Liver (tissue), 9 donors: Measurements from ENCODE around the gene LILRB2. TPM values are rescaled to one million over a fixed set of nuclear protein-coding genes. Genes with fewer than 3 reads are reported as not detected.

ENCODE experiments used
- DNase-seq: peaks from one replicate; pipeline ENCODE4 v3.0.0-alpha.2; 2017; ENCODE audit warnings: low spot score
- H3K27ac ChIP-seq, 2 donors: one replicate each; pipeline ENCODE4 v1.7.0; 2013; ENCODE audit warnings: inconsistent platforms in 2 of 2, low read length in 2 of 2, control low read depth in 1 of 2, low read depth in 1 of 2, mild to moderate bottlenecking in 1 of 2
- H3K27me3 ChIP-seq, 4 donors: one replicate each; pipeline versions ENCODE4 v1.6.1 to v1.7.0; 2013; ENCODE audit warnings: low read length in 3 of 4, inconsistent platforms in 1 of 4, mild to moderate bottlenecking in 1 of 4, moderate library complexity in 1 of 4; ENCODE audit not compliant: control insufficient read depth in 4 of 4, insufficient read depth in 4 of 4
- H3K36me3 ChIP-seq, 4 donors: one replicate each; pipeline versions ENCODE4 v1.6.1 to v1.7.0; 2013; ENCODE audit warnings: low read length in 3 of 4, mild to moderate bottlenecking in 3 of 4, low read depth in 1 of 4, moderate library complexity in 1 of 4; ENCODE audit not compliant: control insufficient read depth in 4 of 4, insufficient read depth in 3 of 4
- H3K4me1 ChIP-seq, 4 donors: one replicate each; pipeline versions ENCODE4 v1.6.1 to v1.7.0; 2013; ENCODE audit warnings: low read length in 3 of 4, mild to moderate bottlenecking in 3 of 4, moderate library complexity in 1 of 4; ENCODE audit not compliant: control insufficient read depth in 4 of 4, insufficient read depth in 4 of 4
- H3K4me3 ChIP-seq, 3 donors: one replicate each; pipeline versions ENCODE4 v1.6.1 to v1.7.0; 2013; ENCODE audit warnings: low read length in 3 of 3, control low read depth in 1 of 3, low read depth in 1 of 3, mild to moderate bottlenecking in 1 of 3
- H3K9ac ChIP-seq, 2 donors: one replicate each; pipeline ENCODE4 v1.7.0; 2013; ENCODE audit warnings: low read length in 2 of 2, mild to moderate bottlenecking in 2 of 2, moderate library complexity in 2 of 2, control low read depth in 1 of 2, low read depth in 1 of 2
- H3K9me3 ChIP-seq, 4 donors: one replicate each; pipeline versions ENCODE4 v1.6.1 to v1.7.0; 2013; ENCODE audit warnings: low read length in 3 of 4; ENCODE audit not compliant: control insufficient read depth in 4 of 4
- EGR1 ChIP-seq, 2 donors: IDR thresholded peaks; 2 replicates each; pipeline ENCODE4 v1.6.1; 2016 to 2018; ENCODE audit warnings: antibody characterized with exemption in 2 of 2, low read depth in 2 of 2
- FOXA1 ChIP-seq: IDR thresholded peaks from 2 replicates; pipeline ENCODE4 v1.6.1; 2016; ENCODE audit warnings: antibody characterized with exemption
- FOXA2 ChIP-seq: IDR thresholded peaks from 2 replicates; pipeline ENCODE4 v1.6.1; 2016; ENCODE audit warnings: antibody characterized with exemption
- GABPA ChIP-seq, 2 donors: IDR thresholded peaks in 1 of 2; conservative IDR thresholded peaks in 1 of 2; 2 replicates each; pipeline ENCODE4 v1.6.1; 2016; ENCODE audit warnings: antibody characterized with exemption in 2 of 2, mild to moderate bottlenecking in 1 of 2, moderate library complexity in 1 of 2
- HNF4A ChIP-seq, 2 donors: conservative IDR thresholded peaks; 2 replicates each; pipeline ENCODE4 v1.6.1; 2016; ENCODE audit warnings: antibody characterized with exemption in 2 of 2, mild to moderate bottlenecking in 2 of 2
- HNF4G ChIP-seq: IDR thresholded peaks from 2 replicates; pipeline ENCODE4 v1.6.1; 2016; ENCODE audit warnings: antibody characterized with exemption
- JUND ChIP-seq, 2 donors: IDR thresholded peaks; 2 replicates each; pipeline ENCODE4 v1.6.1; 2016; ENCODE audit warnings: antibody characterized with exemption in 2 of 2
- NR2F2 ChIP-seq: IDR thresholded peaks from 2 replicates; pipeline ENCODE4 v1.6.1; 2016; ENCODE audit warnings: antibody characterized with exemption
- RAD21 ChIP-seq, 2 donors: IDR thresholded peaks; 2 replicates each; pipeline ENCODE4 v1.6.1; 2016; ENCODE audit warnings: antibody characterized with exemption in 2 of 2, mild to moderate bottlenecking in 2 of 2
- RXRA ChIP-seq, 2 donors: IDR thresholded peaks; 2 replicates each; pipeline ENCODE4 v1.6.1; 2017 to 2018; ENCODE audit warnings: antibody characterized with exemption in 2 of 2, mild to moderate bottlenecking in 1 of 2
- SP1 ChIP-seq: IDR thresholded peaks from 2 replicates; pipeline ENCODE4 v1.6.1; 2018; ENCODE audit warnings: antibody characterized with exemption, mild to moderate bottlenecking
- TAF1 ChIP-seq: conservative IDR thresholded peaks from 2 replicates; pipeline ENCODE4 v1.6.1; 2016; ENCODE audit warnings: antibody characterized with exemption, mild to moderate bottlenecking
- YY1 ChIP-seq: IDR thresholded peaks from 2 replicates; pipeline ENCODE4 v1.6.1; 2016; ENCODE audit warnings: antibody characterized with exemption, mild to moderate bottlenecking
- WGBS: extraction: QIAGEN DNeasy Blood & Tissue Kit; methylation state at CpG from one replicate; pipeline ENCODE4 v1.1.7; 2013; 5-methylcytosine and 5-hydroxymethylcytosine counted together
- polyA plus RNA-seq, 2 donors: library from polyadenylated mRNA; stranded (reverse) in 1 of 2; unstranded in 1 of 2; fragments of 200-250 nt in 1 of 2; fragments of >200 nt in 1 of 2; fragmentation: Nextera tagmentation in 1 of 2; extraction: Ambion mirVana in 1 of 2; gene quantifications; one replicate each; pipeline versions ENCODE4 v1.2.1 to v1.2.3, GENCODE V29; 2013 to 2015
- total RNA-seq, 2 donors: library from RNA; depleted of rRNA; stranded (reverse); fragments of >200 nt; gene quantifications; one replicate each; pipeline ENCODE4 v1.2.3, GENCODE V29; 2014
- TF ChIP-seq, protein P1 (sequence below): IDR thresholded peaks from 2 replicates; pipeline ENCODE4 v1.6.1; 2016; ENCODE audit warnings: antibody characterized with exemption
- TF ChIP-seq, protein P2 (sequence below): IDR thresholded peaks from 2 replicates; pipeline ENCODE4 v1.6.1; 2016; ENCODE audit warnings: antibody characterized with exemption
- TF ChIP-seq, protein P3 (sequence below): fragments of 150-350 bp; IDR thresholded peaks from 2 replicates; pipeline ENCODE4 v1.5.1; 2017; ENCODE audit warnings: improper control_type of control experiment, low read depth, low read length; ENCODE audit not compliant: missing input control
- TF ChIP-seq, protein P4 (sequence below): IDR thresholded peaks from 2 replicates; pipeline ENCODE4 v1.6.1; 2016; ENCODE audit warnings: antibody characterized with exemption, mild to moderate bottlenecking
- TF ChIP-seq, protein P5 (sequence below): IDR thresholded peaks from 2 replicates; pipeline ENCODE4 v1.6.1; 2016; ENCODE audit warnings: antibody characterized with exemption
- donor health status: healthy.
- donor health status: healthy.
- donor health status: healthy.
- donor health status: healthy.
- donor health status: healthy.

Gene LILRB2
- total and polyA plus RNA-seq, 4 donors: 2.2 to 6.1 (median 5.2) TPM

DNA sequence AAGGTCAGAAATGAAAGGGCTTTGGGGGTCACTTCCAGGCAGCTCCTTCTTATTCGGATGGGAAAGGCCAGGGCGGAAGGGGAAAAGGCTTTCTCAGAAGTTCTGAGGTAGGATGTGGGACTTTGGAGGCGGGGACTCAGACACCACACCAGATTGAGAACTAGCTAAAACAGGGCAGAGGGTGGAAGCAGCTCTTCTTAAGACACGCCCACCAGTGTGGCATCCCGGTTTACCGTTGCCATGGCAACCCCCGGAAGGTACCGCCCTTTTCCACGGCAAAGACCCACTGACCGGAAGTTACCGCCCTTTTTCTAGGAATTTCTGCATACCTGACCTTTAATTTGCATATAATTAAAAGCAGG is 35.8 kb upstream of the LILRB2 start:
- no peak for DNase-seq
- WGBS: 48% methylated on average over 11 of the region's 11 CpGs
- no peaks in the 10 kb centered on the region for H3K4me1 ChIP-seq
- peak overlapping the region in 1 of 2 donors; percentile 64 for H3K27ac ChIP-seq
- no peak overlapping the region for H3K4me3 ChIP-seq
- H3K27me3 ChIP-seq: peaks cover 0 to 3% (median 1%) of the 10 kb centered on the region in 4 donors
- TF ChIP-seq GABPA (IDR thresholded peaks at IDR 0.05 in 1 of 2, conservative IDR thresholded peaks at IDR 0.05 in 1 of 2) (no peak), EGR1 (IDR thresholded peaks at IDR 0.05; ENCODE audit: low read depth in 2 of 2) (no peak)
- TF ChIP-seq, protein P1, sequence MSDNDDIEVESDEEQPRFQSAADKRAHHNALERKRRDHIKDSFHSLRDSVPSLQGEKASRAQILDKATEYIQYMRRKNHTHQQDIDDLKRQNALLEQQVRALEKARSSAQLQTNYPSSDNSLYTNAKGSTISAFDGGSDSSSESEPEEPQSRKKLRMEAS: no peak
- no peaks in the 10 kb centered on the region for H3K36me3 ChIP-seq
- peaks cover 0 to 2% (median 0%) of the 10 kb centered on the region in 4 donors for H3K9me3 ChIP-seq
- H3K9ac ChIP-seq: no peak overlapping the region

DNA sequence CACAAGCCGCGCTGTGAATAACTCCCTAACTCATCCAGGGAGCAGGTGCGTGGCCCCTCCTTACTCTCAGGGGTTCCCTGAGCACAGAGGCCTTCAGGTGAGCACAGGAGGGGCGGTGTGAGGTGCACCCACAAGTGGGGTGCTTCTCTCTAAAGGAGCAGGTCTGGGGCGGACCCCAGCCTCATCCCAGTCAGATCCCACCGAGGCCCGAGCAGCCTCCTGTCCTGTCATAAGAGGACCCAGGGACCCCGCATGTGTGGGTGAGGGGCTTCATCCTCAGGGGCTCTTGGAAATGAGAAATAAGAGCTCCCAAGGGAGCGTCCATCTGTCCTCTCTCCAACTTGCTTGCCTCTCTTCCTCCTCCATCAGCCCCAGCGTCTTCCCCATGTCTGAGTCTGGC is 35.0 kb upstream of the LILRB2 start:
- Histone ChIP-seq H3K27ac (peak overlapping the region in 1 of 2 donors; percentile 64), H3K27me3 (peaks cover 0 to 3% (median 1%) of the 10 kb centered on the region in 4 donors)

More for the DNA sequence above, 35.0 kb upstream of the LILRB2 start:
- H3K9ac ChIP-seq: no peak overlapping the region
- no peak overlapping the region for H3K4me3 ChIP-seq
- no peaks in the 10 kb centered on the region for H3K4me1 ChIP-seq
- 79% methylated on average over 10 of the region's 10 CpGs for WGBS
- peaks cover 0 to 2% (median 0%) of the 10 kb centered on the region in 4 donors for H3K9me3 ChIP-seq
- no peak for DNase-seq
- TF ChIP-seq SP1: no peak
- no peak for TF ChIP-seq RAD21 (IDR thresholded peaks at IDR 0.05)
- TF ChIP-seq YY1: no peak
- TF ChIP-seq, protein P2, sequence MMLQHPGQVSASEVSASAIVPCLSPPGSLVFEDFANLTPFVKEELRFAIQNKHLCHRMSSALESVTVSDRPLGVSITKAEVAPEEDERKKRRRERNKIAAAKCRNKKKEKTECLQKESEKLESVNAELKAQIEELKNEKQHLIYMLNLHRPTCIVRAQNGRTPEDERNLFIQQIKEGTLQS: no peak
- TF ChIP-seq NR2F2: no peak
- no peak for TF ChIP-seq HNF4A (conservative IDR thresholded peaks at IDR 0.05)
- TF ChIP-seq FOXA1: no peak
- no peak for TF ChIP-seq EGR1 (IDR thresholded peaks at IDR 0.05; ENCODE audit: low read depth in 2 of 2)
- TF ChIP-seq HNF4G: no peak
- TF ChIP-seq, protein P3, sequence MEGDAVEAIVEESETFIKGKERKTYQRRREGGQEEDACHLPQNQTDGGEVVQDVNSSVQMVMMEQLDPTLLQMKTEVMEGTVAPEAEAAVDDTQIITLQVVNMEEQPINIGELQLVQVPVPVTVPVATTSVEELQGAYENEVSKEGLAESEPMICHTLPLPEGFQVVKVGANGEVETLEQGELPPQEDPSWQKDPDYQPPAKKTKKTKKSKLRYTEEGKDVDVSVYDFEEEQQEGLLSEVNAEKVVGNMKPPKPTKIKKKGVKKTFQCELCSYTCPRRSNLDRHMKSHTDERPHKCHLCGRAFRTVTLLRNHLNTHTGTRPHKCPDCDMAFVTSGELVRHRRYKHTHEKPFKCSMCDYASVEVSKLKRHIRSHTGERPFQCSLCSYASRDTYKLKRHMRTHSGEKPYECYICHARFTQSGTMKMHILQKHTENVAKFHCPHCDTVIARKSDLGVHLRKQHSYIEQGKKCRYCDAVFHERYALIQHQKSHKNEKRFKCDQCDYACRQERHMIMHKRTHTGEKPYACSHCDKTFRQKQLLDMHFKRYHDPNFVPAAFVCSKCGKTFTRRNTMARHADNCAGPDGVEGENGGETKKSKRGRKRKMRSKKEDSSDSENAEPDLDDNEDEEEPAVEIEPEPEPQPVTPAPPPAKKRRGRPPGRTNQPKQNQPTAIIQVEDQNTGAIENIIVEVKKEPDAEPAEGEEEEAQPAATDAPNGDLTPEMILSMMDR: no peak
- TF ChIP-seq, protein P4, sequence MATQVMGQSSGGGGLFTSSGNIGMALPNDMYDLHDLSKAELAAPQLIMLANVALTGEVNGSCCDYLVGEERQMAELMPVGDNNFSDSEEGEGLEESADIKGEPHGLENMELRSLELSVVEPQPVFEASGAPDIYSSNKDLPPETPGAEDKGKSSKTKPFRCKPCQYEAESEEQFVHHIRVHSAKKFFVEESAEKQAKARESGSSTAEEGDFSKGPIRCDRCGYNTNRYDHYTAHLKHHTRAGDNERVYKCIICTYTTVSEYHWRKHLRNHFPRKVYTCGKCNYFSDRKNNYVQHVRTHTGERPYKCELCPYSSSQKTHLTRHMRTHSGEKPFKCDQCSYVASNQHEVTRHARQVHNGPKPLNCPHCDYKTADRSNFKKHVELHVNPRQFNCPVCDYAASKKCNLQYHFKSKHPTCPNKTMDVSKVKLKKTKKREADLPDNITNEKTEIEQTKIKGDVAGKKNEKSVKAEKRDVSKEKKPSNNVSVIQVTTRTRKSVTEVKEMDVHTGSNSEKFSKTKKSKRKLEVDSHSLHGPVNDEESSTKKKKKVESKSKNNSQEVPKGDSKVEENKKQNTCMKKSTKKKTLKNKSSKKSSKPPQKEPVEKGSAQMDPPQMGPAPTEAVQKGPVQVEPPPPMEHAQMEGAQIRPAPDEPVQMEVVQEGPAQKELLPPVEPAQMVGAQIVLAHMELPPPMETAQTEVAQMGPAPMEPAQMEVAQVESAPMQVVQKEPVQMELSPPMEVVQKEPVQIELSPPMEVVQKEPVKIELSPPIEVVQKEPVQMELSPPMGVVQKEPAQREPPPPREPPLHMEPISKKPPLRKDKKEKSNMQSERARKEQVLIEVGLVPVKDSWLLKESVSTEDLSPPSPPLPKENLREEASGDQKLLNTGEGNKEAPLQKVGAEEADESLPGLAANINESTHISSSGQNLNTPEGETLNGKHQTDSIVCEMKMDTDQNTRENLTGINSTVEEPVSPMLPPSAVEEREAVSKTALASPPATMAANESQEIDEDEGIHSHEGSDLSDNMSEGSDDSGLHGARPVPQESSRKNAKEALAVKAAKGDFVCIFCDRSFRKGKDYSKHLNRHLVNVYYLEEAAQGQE: no peak
- no peak for TF ChIP-seq JUND (IDR thresholded peaks at IDR 0.05)
- TF ChIP-seq RXRA (IDR thresholded peaks at IDR 0.05): no peak
- no peak for TF ChIP-seq FOXA2
- TF ChIP-seq, protein P1: no peak
- no peak for TF ChIP-seq GABPA (IDR thresholded peaks at IDR 0.05 in 1 of 2, conservative IDR thresholded peaks at IDR 0.05 in 1 of 2)
- TF ChIP-seq, protein P5, sequence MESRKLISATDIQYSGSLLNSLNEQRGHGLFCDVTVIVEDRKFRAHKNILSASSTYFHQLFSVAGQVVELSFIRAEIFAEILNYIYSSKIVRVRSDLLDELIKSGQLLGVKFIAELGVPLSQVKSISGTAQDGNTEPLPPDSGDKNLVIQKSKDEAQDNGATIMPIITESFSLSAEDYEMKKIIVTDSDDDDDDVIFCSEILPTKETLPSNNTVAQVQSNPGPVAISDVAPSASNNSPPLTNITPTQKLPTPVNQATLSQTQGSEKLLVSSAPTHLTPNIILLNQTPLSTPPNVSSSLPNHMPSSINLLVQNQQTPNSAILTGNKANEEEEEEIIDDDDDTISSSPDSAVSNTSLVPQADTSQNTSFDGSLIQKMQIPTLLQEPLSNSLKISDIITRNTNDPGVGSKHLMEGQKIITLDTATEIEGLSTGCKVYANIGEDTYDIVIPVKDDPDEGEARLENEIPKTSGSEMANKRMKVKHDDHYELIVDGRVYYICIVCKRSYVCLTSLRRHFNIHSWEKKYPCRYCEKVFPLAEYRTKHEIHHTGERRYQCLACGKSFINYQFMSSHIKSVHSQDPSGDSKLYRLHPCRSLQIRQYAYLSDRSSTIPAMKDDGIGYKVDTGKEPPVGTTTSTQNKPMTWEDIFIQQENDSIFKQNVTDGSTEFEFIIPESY: no peak
- no peak for TF ChIP-seq TAF1
- H3K36me3 ChIP-seq: no peaks in the 10 kb centered on the region
